T follicular helper cell (primary cell): ENCODE measurements around the gene FHAD1.
"Not testable (repeated sequence)": the region's sequence is repeated elsewhere in the genome, so short reads cannot be mapped to it uniquely, and the experiment has no call there.

Source experiments
- DNase-seq: peaks from one replicate; pipeline ENCODE4 v3.0.0-alpha.2; 2020; ENCODE audit warnings: low read depth

Gene FHAD1

DNA sequence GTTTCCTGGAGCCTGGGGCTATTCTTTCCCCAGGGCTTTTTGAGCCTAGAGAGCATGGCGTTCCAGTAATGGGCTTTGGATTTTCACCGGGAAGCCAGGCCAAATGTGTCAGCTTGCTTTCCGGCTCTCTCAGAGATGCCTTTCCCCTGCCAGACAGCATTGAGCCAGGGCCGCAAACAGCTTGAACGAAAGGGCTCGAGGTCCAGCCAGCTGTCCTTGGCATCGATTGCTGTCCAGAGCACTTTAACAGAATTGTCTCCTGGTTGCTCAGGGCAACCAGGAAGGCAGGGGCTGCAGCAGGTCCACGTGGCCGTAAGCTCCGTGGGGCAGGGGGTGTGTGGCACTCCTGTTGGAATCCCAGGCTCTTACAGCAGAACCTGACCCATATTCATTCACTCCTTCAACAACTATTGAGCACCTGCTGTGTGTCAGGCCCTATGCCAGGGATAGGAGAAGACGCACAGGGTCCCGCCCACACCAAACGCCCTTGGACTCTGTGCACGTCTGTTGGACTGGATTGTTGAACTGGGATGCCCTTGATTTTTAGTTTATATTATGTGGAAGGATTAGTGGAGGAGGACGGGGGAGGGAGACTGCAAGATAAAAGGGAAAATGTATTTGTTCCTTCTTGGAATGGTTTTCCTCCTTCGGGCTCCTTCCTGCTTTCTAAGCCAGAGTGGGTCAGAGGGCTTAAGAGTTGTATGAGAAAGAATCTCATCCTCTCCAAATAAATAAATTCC lies 123.9 kb downstream of the FHAD1 start:
- DNase-seq, result no peak

DNA sequence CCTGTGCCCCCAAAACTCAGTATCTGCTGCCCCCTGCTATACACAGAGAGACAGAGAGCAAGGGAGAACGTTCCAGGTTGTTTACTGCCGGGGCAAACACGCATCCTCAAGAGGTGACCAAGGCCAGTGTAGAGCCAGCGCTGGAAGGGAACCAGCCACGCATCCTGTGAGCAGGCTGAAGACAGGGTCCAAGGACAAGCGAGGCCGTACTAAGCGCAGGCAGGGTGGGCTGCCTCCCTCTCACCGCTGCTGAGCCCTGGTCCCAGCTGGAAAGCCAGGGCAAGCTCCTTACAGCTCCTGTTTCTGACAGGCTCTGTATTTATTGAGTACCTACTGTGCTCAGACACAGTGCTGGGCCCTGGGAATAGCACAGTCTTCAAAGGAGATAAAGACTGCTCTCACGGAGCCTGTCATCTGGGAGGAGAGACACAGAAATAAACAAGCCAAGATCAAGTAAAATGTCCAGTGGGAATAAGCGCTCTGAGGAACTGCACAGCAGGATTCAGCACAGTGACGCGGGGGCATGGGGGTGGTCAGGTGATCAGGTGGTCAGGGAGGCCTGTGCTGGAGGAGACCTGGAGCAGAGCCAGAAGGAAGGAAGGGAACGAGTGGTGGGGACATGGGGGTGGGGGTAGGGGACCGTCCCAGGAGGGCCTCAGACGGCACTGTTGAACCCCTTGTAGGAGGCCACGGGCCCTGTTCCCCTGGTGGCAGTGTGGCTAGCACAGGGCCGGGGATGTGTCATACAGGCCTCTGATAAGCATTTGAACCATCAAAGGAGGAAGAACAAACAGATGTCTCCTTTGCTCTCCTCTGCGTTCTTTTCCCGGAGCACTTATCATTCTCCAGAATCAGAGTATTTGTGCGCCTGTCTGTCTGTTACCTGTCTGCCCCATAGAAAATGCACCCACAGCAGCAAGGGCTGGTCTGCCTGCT lies 124.9 kb downstream of the FHAD1 start:
- no peak for DNase-seq

DNA sequence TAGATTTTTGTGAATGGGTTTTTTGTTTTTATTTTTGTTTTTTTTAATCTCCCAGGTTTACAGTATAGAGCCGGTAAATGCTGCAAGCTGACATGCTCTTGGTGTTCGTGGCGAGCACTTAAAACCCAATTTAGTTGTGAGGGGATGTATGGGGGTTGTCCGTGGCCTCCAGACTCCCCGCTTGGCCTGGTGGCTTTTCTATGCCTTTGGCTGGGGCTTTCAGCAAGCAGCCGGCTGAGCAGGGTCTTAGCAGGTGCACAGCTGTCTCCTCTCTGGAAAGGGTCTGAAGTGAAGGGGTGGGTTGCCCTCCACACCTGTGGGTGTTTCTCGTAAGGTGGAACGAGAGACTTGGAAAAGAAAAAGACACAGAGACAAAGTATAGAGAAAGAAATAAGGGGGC lies 131.7 kb downstream of the FHAD1 start:
- no peak for DNase-seq

DNA sequence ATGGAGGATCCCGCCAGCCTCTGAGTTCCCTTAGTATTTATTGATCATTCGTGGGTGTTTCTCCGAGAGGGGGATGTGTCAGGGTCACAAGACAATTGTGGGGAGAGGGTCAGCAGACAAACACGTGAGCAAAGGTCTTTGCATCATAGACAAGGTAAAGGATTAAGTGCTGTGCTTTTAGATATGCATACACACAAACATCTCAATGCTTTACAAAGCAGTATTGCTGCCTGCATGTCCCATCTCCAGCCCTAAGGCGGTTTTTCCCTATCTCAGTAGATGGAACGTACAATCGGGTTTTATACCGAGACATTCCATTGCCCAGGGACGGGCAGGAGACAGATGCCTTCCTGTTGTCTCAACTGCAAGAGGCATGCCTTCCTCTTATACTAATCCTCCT lies 132.1 kb downstream of the FHAD1 start:
- not testable (repeated sequence) for DNase-seq

DNA sequence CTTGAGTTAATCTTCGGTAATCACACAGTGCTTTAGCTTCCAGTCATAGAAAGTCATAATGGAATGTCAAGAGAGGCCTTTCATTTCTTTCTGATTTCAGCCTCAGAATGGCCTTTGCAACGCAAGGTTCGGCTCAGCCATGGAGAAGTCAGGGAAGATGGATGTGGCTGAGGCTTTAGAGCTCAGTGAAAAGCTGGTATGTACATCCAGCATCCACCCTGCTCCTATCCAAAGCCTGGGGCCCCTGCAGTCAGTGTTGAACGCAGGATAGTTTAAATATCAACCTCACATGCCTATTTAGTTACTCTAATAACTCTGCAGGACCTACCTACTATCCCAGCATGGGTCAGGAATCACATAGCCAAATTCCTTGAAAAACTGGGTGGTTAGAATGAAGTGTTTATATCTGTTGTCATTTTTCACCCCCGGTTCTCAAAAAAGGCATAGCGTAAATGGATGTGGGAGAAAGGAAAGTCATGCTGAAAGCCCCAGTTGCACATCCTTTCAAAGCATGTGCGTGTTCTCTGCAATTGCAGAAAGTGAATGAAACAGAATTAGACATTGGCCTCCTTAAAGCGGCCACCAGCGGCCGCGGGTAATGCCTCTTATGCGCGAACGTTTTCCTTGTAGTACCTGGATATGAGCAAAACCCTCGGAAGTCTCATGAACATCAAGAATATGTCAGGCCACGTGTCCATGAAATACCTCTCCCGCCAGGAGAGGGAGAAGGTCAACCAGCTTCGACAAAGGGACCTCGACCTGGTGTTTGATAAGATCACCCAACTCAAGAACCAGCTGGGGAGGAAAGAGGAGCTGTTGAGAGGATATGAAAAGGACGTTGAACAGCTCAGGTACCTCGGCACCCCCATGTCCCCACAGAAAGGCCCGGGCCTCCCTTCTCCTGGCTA lies 133.8 kb downstream of the FHAD1 start:
- no peak for DNase-seq

DNA sequence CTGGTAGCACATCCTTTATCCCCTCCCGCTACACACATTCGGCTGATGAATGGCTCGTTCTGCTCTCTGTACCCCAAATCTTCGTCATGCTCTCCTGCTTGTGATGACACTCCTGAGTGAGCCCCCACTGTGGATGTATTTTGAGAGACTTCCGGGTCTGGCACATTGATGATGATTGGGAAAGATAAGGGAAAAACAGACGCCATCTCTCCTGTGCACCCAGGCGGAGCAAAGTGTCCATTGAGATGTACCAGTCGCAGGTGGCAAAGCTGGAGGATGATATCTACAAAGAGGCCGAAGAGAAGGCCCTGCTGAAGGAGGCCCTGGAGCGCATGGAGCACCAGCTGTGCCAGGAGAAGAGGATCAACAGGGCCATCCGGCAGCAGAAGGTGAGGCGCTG lies 134.8 kb downstream of the FHAD1 start:
- DNase-seq, result no peak

DNA sequence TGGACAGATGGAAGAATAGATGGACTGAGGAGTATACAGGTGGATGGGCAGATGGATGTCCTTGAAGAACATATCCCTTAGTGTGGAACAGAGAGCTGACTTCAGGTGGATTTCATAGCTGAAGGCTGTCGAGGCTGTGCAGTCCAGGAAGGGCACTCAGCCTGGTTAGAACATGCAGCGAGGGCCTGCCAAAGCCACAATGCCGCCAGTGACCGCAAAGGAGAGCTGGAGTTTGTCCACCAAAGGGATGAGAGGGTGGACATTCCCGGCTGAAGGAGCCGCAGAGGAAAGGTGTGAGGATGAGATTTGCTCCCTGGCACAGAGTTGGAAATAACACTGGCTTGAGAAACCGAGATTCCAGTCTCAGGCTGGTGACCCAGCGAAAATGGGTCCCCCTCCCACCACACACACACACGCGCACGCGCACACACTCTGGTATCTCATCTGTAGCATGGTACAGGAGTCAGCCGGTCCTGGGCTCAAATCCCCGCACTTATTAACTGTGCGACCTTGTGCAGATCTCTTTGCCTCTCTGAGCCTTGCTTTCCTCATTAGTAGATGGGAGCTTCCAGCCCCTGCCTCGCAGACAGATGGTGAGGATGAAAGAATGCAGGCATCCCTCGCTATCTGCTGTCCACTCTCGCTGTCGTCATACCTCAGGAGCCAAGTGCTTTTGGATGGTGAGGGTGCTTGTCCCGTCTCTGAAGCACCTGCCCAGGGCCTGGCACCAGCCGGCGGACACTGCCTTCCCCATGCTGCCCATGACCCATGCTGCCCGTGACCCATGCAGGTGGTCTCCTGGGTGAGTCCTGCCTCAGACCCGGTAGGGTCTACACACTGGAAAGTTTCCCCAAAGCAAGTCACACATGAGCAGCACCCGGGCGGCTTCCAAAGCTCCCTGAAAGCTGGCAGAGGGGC lies 135.8 kb downstream of the FHAD1 start:
- no peak for DNase-seq

DNA sequence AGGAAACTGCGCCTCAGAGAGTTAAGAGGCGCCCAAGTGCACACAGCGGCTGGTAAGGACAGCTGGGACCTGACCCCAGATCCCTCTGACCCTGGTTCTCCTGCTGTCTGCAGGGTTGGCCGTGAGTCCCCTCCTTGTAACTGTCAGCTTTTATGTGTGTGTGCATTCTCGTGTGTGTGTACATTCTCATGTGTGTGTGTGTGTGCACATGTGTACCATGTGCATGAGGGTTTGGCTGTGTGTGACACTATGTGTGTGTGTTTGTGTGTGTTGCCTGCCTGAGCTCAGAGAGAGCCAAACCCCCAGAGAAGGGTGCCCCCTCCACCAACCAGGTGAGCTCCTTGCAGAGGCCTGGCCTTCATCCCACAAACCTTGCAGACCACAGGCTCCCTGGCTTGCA lies 136.8 kb downstream of the FHAD1 start:
- DNase-seq, result no peak

DNA sequence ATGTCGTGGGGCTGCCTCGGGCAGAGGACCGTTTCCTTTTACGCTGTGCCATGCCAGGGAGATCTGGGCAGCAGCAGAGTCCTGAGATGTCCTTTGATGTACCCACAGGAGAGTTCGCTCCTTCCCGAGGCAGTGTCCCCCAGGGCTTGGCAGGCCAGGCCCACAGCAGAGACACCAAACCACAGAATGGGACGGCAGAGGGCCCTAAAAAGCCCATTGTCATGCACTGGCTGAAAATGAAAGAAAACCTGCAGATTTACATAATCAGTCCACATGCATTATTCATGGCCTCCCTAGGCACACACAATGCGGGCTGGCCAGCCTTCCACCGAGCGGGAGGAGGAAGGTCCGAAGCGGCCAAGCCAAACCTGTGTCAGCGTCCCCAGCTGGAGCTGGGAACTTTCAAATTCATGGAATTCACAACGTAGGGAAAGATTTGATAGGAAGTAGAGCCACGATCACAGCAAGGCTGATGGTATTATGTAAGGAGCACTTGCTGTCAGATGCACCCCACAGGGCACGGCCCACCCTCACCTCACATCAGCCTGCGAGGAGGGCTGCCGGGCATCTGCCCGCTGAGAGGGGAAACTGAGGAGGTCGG lies 137.4 kb downstream of the FHAD1 start:
- no peak for DNase-seq

DNA sequence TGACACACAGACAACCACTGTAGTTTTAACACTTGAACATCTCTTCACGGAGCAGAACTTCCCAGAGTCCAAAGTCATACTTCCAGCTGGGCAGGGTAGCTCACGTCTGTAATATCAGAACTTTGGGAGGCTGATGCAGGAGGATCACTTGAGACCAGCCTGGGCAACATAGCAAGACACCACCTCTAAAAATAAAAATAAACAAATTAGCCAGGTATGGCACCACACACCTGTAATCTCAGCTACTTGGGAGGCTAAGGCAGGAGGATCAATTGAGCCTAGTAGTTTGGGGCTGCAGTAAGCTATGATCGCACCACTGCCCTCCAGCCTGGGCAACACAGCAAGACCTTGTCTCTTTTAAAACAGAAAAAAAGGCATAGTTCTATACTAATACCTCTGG lies 138.4 kb downstream of the FHAD1 start:
- DNase-seq, result no peak

DNA sequence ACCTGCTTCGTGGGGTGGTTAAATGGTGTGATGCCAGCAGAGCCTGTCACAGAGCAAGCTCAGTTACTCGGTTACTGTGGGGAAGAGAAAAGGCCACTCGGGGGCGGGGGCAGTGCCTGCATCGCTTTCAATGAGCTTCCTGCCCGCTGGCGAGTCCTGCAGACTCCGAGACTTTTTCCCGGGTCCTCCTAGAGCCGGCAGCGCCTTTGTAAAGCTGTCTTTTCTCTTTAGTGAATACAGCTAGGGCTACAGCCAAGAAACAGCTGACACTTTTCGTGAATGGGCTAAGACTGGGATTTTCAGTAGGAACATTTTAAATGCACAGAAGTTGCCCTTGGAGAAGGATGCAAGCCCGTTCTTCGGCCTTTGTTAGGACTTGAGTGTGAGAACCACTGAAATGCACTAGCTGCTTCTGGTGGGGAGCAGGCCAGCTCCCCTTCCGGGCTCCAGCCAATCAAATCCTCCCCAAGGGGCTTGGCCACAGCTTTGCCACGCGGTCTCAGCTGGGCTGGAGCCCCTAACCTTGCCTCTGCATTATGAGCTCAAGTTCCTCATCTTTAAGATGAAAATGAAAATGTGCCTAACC lies 139.2 kb downstream of the FHAD1 start:
- DNase-seq, result no peak

DNA sequence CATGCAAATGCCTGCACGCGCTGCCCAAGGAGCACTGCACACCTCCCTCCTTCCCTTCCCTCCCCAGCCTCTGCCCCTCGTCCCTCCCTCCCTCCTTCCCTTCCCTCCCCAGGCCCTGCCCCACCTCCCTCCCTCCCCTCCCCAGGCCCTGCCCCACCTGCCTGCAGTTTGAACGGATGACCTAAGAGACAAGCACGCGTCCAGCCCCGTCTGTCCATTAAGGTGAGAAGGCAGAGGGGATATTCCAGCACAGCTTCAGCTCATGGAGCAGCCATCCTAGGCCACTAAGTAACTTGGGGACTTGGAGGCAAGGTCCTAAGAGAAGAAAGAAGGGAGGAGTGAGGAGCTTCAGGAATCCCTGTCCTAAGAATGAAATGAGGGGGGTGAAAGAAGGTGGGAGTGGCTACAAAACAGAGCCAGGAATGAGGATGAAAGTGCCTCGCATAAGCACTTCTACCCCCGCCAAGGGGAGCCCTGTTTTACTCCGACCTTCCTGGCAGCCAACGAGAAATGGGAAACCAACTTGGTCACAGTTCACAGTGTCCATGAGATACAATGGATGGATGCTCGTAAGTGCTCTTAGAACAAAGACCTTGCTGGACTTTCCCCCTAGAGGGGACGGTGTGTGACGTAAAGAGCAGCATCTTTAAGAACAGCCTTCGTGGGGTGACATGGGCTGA lies 141.3 kb downstream of the FHAD1 start:
- DNase-seq, result no peak

DNA sequence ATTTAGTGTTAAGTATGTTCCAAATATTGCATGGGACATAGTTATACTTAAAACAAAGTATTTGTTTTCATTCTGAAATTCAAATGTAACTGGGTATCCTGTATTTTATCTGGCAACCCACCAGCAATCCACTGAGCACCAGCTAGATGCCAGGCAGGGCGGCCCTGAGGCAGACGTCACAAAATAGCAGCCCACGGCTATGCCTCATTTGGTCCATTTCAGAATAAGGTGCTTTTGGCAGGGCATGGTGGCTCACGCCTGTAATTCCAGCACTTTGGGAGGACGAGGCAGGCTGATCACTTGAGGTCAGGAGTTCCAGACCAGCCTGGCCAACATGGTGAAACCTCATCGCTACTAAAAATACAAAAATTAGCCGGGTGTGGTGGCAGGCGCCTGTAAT lies 142.8 kb downstream of the FHAD1 start:
- not testable (repeated sequence) for DNase-seq

DNA sequence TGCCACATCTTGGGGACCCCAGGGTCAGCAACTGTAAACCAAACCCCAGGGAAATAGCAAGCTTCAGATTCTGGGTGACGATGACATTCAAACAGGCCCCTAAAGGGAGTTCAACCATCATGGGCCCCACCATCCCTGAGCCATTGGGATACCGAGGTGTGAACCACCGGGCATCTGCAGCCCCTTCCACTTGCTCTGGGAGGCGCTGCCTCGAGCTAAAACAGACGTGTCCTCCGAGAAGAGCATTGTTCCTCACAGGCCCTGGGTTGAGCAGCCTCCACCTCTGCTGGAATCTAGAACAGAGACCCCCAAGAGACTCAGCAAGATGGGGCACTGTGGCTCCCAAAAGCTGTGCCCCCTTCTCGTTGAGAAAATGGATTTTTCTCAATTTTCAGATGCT lies 143.6 kb downstream of the FHAD1 start:
- no peak for DNase-seq

DNA sequence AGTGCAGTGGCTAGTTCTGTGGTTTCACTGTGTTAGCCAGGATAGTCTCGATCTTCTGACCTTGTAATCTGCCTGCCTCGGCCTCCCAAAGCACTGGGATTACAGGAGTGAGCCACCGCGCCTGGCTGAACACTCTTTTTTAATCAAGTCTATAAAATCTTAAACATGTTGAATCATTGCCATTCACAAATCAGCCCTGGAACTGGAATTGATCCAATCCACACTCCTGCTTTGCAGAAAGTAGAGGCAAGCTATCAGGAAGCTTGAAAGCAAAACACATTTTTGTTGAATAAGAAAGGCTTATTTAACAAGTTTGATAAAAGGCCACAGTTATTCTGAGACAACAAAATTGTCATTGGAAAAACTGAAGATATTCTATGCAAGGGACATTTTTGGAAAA lies 144.3 kb downstream of the FHAD1 start:
- no peak for DNase-seq

DNA sequence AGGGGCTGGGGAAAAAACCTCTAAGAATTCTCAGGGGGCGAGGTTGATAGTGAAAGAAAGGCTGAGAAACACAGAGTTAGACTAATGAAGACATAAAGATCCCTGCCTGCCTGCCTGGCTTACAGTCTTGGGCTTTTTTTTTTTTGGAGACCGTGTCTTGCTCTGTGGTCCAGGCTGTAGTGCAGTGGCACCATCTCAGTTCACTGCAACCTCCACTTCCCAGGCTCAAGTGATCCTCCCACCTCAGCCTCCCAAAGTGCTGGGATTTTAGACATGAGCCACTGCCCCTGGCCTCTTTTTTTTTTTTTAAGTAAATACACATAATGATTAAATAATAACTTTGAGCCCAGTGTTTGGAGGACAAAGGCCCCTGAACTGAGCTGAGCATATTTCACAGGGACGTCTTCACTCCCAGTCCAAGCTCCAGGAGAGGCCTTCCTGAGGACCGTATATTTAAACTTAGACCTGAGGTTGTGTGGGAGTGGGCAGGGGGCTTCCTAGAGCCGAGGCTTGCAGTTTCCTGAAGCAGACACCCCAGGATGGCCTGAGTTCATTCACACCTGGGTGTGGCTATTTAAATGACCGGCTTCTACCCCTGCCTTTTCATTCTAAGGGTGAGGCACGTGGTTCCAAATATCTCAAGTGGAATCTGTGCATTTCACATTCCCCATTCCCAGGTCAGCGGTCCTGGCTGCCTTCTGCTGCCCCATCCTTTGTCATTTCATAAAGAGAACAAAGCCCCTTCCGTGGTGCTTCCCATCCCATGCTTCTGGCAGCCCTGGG lies 146.6 kb downstream of the FHAD1 start:
- no peak for DNase-seq

DNA sequence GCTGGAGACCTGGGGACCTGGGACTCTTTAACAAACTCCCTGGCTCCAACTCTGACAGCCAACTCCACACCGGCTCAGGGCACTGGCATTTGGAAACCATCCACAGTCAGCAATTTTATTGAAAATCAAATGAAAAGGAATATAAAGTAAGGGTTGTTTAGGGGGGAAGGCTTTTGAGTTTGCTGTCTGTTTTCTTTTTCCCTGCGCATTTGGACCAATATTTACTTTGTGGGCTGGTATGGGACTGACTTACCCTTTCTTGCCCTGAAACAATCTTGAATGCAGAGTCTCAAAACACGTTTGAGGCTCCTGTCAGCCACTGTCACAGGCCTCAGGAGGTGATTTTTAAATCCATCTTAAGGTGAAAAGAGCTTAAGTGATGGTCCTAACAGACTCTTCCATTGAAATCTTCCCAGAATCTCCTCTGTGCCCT lies 147.3 kb downstream of the FHAD1 start:
- DNase-seq, result no peak

DNA sequence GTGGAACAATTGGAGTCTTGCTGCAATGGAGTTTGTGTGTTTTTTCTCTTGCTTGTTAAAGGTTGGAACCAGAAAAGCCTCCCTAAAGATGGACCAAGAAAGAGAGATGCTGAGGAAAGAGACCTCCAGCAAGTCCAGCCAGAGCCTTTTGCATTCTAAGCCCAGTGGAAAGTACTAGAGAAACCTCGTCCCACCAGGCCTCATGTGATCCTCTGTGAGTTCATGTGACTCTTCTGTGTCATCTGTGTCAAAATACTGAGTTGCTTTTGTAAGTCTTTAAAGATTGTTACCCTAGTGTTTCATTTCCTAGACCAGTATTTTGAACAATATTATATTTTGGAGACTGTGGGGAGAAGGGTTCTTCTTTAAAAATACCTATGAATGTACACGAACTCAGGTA lies 150.2 kb downstream of the FHAD1 start:
- no peak for DNase-seq

DNA sequence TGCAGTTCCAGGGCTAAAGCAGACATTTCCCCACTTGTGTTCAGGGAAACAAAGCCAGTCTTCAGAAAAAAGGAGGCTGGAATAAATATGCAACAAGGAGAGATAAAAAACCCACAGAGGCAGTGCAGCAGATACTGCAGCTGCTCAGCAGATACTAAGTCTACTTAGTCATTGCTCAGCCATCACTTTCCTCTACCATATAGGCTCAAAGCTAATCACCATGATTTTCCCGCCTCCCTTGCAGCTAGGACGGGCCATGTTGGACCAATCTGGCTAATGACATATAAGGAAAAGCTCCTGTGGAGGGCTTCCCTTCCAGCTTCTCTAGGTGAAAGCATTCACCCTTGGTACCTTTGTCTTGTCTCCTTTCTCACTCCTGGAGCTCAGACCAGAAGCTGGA lies 152.7 kb downstream of the FHAD1 start:
- no peak for DNase-seq
